ENCODE measurements around the gene LAYN. TPM values are rescaled to one million over a fixed set of nuclear protein-coding genes. Genes with fewer than 3 reads are reported as not detected.
A peak's percentile ranks its signal among the peaks of the same experiment; 100 is the strongest.

The LAYN gene
- total RNA-seq, 1 experiment from 2014 or later: 57.3 TPM

DNA sequence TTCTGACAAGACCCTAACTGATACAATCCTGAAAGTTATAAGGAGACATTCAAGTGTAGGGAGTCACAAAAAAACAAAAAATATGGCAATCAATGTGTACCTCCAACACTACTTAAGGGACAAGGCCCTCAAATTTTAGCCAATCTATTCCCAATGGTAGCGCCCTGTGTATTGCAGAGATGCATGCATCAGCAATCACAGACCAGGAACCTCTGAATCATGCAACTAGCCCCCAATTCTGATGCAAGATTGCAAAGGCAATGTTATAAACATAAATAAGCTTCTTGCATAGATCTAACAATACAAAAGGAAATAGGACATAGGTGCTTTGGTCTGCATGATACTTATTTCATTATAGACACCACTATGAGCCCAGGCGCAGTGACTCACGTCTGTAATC, 32.1 kb downstream of the LAYN start:
- Histone ChIP-seq H3K9me3 (no peaks in the 10 kb centered on the region), H3K27me3 (no peaks in the 10 kb centered on the region), H3K36me3 (no peaks in the 10 kb centered on the region), H3K4me3 (no peak overlapping the region)
- DNase-seq: no peak

- Histone ChIP-seq H3K27me3 (no peaks in the 10 kb centered on the region), H3K36me3 (no peaks in the 10 kb centered on the region), H3K4me3 (no peak overlapping the region), H3K9me3 (no peaks in the 10 kb centered on the region)
- peak; percentile 1 for DNase-seq
These were observed 33.3 kb downstream of the LAYN start for GRCh38 chr11:111573821-111574249.

DNA sequence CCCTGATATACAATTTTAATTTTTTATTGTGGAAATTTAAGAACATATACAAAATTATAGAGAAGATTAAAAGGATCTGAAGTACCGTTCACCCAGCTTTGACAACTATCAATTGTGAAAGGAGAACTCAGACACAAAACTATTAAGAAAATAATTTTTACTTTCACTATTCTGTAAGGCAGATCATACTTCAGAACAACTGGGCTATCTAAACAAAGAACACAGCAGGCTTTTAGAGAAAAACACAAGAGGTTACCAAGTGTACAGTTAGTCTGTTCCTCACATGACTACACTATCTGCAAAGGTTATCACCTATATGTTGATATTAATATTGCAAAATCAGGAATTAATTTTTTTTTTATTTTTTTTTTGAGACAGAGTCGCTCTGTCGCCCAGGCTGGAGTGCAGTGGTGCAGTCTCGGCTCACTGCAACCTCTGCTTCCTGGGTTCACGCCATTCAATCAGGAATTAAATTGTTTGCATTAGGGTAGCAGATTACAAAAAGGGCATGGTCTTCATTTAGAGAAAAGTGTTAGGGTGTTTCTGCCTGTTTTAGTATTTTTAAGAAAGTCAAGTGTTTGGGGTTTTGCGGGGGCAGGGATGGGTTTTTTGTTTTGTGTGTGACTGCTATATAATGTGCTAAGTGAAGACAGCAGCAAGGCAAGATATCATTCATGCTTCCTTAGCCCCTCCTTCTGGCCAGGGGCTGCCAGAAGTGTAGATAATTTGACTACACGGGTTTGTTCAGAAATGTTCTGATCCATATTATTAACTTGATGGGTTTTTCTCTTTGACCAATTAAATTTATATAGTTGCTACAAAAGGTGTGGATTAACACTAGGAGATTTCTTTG, 34.1 kb downstream of the LAYN start:
- no peaks in the 10 kb centered on the region for H3K9me3 ChIP-seq
- no peak overlapping the region for H3K4me3 ChIP-seq
- no peaks in the 10 kb centered on the region for H3K27me3 ChIP-seq

GRCh38 chr11:111575740-111576139, 35.2 kb downstream of the LAYN start:
- no peak overlapping the region for H3K4me3 ChIP-seq
- DNase-seq: no peak
- H3K36me3 ChIP-seq: no peaks in the 10 kb centered on the region
- no peaks in the 10 kb centered on the region for H3K9me3 ChIP-seq
- H3K27me3 ChIP-seq: no peaks in the 10 kb centered on the region

More for the DNA sequence above, 34.1 kb downstream of the LAYN start:
- DNase-seq: no peak
- H3K36me3 ChIP-seq: no peaks in the 10 kb centered on the region

GRCh38 chr11:111577821-111578220, 37.3 kb downstream of the LAYN start:
- no peak for DNase-seq
- Histone ChIP-seq H3K9me3 (no peaks in the 10 kb centered on the region), H3K4me3 (no peak overlapping the region), H3K27me3 (no peaks in the 10 kb centered on the region), H3K36me3 (no peaks in the 10 kb centered on the region)

GRCh38 chr11:111581341-111581740, 40.8 kb downstream of the LAYN start:
- H3K4me3 ChIP-seq: no peak overlapping the region
- DNase-seq: no peak
- H3K27me3 ChIP-seq: no peaks in the 10 kb centered on the region
- no peaks in the 10 kb centered on the region for H3K9me3 ChIP-seq
- no peaks in the 10 kb centered on the region for H3K36me3 ChIP-seq

DNA sequence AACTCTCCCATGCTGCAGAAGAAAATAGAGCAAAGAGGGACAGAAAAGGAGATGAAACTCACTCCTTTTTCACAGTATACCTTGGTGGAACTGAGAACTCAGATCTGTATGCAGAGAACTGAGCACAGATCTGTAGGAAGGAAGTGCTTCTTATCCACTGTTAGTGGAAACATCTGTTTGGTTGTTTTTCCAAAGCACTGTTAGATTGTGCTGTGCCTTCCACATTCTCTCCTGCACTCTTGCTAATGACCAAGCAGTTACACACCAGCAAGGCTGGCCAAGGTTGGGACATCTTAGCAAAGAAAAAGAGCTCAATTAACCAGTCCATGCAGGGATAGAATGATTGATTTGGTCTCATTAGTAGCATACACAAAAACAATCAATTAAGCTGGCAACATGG, 41.6 kb downstream of the LAYN start:
- Histone ChIP-seq H3K9me3 (no peaks in the 10 kb centered on the region), H3K27me3 (no peaks in the 10 kb centered on the region), H3K36me3 (no peaks in the 10 kb centered on the region), H3K4me3 (no peak overlapping the region)
- DNase-seq: no peak

DNA sequence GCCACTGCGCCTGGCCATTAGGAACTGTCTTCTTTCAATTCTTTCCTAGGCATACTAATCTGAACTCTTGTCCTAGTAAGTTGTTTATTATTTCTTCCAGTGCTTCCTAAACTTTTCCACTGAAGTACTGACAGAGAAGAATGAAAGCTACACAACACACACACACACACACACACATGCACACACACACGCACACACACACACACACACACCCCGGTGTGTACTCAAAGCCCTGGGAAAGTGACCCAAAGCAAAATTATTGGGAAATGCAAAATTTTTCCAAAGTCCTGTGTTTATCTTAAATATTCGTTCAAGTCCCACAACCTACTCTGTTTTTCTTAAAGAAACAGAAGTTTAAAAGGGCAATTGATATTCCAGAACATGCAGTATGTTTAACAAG, 42.4 kb downstream of the LAYN start:
- no peak overlapping the region for H3K4me3 ChIP-seq
- H3K36me3 ChIP-seq: no peaks in the 10 kb centered on the region
- no peak for DNase-seq
- H3K9me3 ChIP-seq: no peaks in the 10 kb centered on the region
- no peaks in the 10 kb centered on the region for H3K27me3 ChIP-seq

DNA sequence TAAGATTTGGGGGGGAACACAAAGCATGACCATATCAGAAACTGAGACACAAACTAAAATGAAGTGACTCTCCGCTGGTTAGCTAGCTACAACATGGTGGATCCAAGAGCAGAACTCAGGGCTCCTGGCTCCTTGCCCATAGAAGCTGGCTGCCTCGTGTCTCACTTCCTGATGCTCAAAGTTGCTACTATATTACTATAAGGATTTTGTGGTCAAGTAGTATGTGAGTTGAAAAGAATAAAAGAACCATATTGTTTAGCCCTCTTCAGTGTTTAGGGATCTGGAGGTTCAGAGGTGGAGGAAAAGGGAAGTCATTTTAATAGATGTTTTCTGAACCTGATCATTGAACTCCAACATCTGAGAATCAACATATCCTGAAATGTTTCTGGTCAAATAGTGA, 44.9 kb downstream of the LAYN start:
- Histone ChIP-seq H3K36me3 (no peaks in the 10 kb centered on the region), H3K27me3 (no peaks in the 10 kb centered on the region), H3K9me3 (no peaks in the 10 kb centered on the region), H3K4me3 (no peak overlapping the region)
- no peak for DNase-seq

- no peak for DNase-seq
These were observed 45.9 kb downstream of the LAYN start for GRCh38 chr11:111586388-111586831.

GRCh38 chr11:111589114-111589513, 48.6 kb downstream of the LAYN start:
- H3K9me3 ChIP-seq: no peaks in the 10 kb centered on the region
- H3K4me3 ChIP-seq: no peak overlapping the region
- H3K36me3 ChIP-seq: no peaks in the 10 kb centered on the region
- no peak for DNase-seq
- H3K27me3 ChIP-seq: no peaks in the 10 kb centered on the region

More at GRCh38 chr11:111586388-111586831, 45.9 kb downstream of the LAYN start:
- no peaks in the 10 kb centered on the region for H3K36me3 ChIP-seq
- no peak overlapping the region for H3K4me3 ChIP-seq
- H3K9me3 ChIP-seq: no peaks in the 10 kb centered on the region
- H3K27me3 ChIP-seq: no peaks in the 10 kb centered on the region

DNA sequence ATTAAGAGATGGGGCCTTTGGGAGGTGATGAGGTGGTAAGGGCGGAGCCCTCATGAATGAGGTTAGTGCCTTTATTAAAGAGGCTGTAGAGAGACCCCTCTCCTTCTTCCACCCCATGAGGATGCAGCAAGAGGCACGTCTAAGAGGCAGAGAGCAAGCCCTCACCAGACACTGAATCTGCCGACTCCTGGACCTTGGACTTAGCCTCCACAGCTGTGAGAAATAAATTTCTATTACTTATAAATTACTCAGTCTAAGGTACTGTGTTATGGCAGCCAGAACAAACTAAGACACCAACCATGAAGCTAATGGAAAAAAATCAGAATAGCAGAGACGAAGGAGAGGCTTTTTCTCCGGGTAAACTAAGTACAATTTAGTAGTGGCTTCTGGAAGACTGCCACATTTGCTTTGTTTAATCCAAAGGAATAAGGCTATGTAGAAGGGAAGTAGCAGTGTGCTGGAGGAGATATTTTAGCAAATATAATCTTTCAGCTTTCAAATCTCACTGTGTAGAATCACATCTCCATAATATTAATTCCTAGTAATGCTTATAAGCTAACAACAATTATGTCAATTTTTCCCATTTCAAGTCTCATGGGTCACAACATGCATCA, 49.5 kb downstream of the LAYN start:
- no peaks in the 10 kb centered on the region for H3K36me3 ChIP-seq
- H3K27me3 ChIP-seq: no peaks in the 10 kb centered on the region
- H3K9me3 ChIP-seq: no peaks in the 10 kb centered on the region
- DNase-seq: no peak
- no peak overlapping the region for H3K4me3 ChIP-seq

GRCh38 chr11:111591187-111591960, 50.9 kb downstream of the LAYN start:
- DNase-seq: no peak
- H3K36me3 ChIP-seq: no peaks in the 10 kb centered on the region
- H3K9me3 ChIP-seq: peaks cover 2% of the 10 kb centered on the region; the same call in 1 of the 2 replicates
- no peak overlapping the region for H3K4me3 ChIP-seq
- H3K27me3 ChIP-seq: no peaks in the 10 kb centered on the region

- H3K9me3 ChIP-seq: peaks cover 2% of the 10 kb centered on the region; the same call in 1 of the 2 replicates
- H3K27me3 ChIP-seq: no peaks in the 10 kb centered on the region
- no peak overlapping the region for H3K4me3 ChIP-seq
- H3K36me3 ChIP-seq: no peaks in the 10 kb centered on the region
- no peak for DNase-seq
These were observed 52.0 kb downstream of the LAYN start for GRCh38 chr11:111592491-111592890.

- no peaks in the 10 kb centered on the region for H3K36me3 ChIP-seq
- no peak overlapping the region for H3K4me3 ChIP-seq
- H3K27me3 ChIP-seq: no peaks in the 10 kb centered on the region
- DNase-seq: no peak
- peaks cover 2% of the 10 kb centered on the region; the same call in 1 of the 2 replicates for H3K9me3 ChIP-seq
These were observed 55.8 kb downstream of the LAYN start for GRCh38 chr11:111596319-111596718.

- no peaks in the 10 kb centered on the region for H3K36me3 ChIP-seq
- H3K4me3 ChIP-seq: no peak overlapping the region
- no peaks in the 10 kb centered on the region for H3K27me3 ChIP-seq
- DNase-seq: no peak
- peaks cover 2% of the 10 kb centered on the region; the same call in 1 of the 2 replicates for H3K9me3 ChIP-seq
These were observed 57.6 kb downstream of the LAYN start for GRCh38 chr11:111598148-111598547.

DNA sequence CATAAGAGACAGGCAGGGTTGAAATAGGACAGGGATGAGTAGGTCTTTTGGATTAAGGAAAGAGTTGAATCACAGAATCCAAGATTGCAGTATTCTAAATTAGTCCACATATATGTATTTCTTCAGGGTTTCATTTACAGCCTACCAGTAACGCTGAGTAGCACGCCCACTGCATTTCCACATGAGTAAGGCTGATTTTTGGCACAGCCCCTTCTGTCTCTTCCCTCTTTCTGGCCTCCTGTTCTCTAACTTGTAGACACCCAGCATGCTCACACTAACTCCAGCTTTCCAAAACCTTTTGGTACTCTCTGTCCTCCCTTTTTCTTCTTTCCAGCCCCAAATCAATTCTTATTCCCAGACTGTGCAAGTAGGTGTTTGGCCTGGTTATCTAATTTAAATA, 58.0 kb downstream of the LAYN start:
- H3K9me3 ChIP-seq: peaks cover 2% of the 10 kb centered on the region; the same call in 1 of the 2 replicates
- no peaks in the 10 kb centered on the region for H3K36me3 ChIP-seq
- no peak overlapping the region for H3K4me3 ChIP-seq
- DNase-seq: peak; percentile 73
- no peaks in the 10 kb centered on the region for H3K27me3 ChIP-seq

Measured in MG63 (cell line).